IMR-90 (cell line): Measurements from ENCODE around the gene ATP2A3. TPM values are rescaled to one million over a fixed set of nuclear protein-coding genes. Genes with fewer than 3 reads are reported as not detected.

Source experiments
- ATAC-seq: fragments of 200-7000 bp; cut with Tn5 transposase; 2 replicates; pipeline ENCODE4 v1.9.1; 2020; ENCODE audit warnings: low read depth, mild to moderate bottlenecking, moderate library complexity
- BruUV-seq: library from RNA; stranded (reverse); fragments of 400-500 nt; replicated peaks from 2 replicates; lab custom pipeline; 2021; lab: Mats Ljungman, UMichigan
- CTCF ChIA-PET: fragments of 300-600 bp; formaldehyde crosslinking; extraction: SDS; loops from one replicate; lab custom pipeline; 2021; ENCODE audit warnings: antibody characterized with exemption; lab: Yijun Ruan, JAX
- POLR2A ChIA-PET: fragments of 300-600 bp; sonication (Branson Sonifier 250); formaldehyde crosslinking; loops from one replicate; lab custom pipeline; 2022; ENCODE audit warnings: antibody characterized with exemption; ENCODE audit not compliant: unreplicated experiment; lab: Charles Lee
- DNase-seq: peaks from one replicate; pipeline ENCODE4 v3.0.0; 2013
- H2AFZ ChIP-seq: replicated peaks from 2 replicates; pipeline ENCODE3; 2013; ENCODE audit warnings: low read length, mild to moderate bottlenecking; ENCODE audit not compliant: poor library complexity
- H2AK5ac ChIP-seq: 2 replicates; pipeline ENCODE4 v1.6.1; 2013; ENCODE audit warnings: low read depth, low read length, inconsistent platforms
- H2AK9ac ChIP-seq: replicated peaks from 2 replicates; pipeline ENCODE3; 2013; ENCODE audit warnings: mild to moderate bottlenecking, low read depth, low read length, moderate library complexity; ENCODE audit not compliant: poor library complexity
- H2BK120ac ChIP-seq: 2 replicates; pipeline ENCODE4 v1.6.1; 2013; ENCODE audit warnings: low read depth, low read length, inconsistent platforms
- H2BK15ac ChIP-seq: 3 replicates; pipeline ENCODE4 v1.6.1; 2013; ENCODE audit warnings: low read depth, low read length, inconsistent platforms
- H2BK20ac ChIP-seq: 2 replicates; pipeline ENCODE4 v1.6.1; 2013; ENCODE audit warnings: low read depth, mild to moderate bottlenecking, inconsistent platforms, low read length, moderate library complexity
- H2BK5ac ChIP-seq: 2 replicates; pipeline ENCODE4 v1.6.1; 2013; ENCODE audit warnings: mild to moderate bottlenecking, low read depth, low read length, inconsistent platforms; ENCODE audit not compliant: poor library complexity, severe bottlenecking
- H3K14ac ChIP-seq: replicated peaks from 2 replicates; pipeline ENCODE4 v1.6.1; 2013; ENCODE audit warnings: low read depth, low read length, inconsistent platforms
- H3K18ac ChIP-seq: 2 replicates; pipeline ENCODE4 v1.6.1; 2013; ENCODE audit warnings: low read depth, low read length, control low read depth
- H3K23ac ChIP-seq: 2 replicates; pipeline ENCODE4 v1.6.1; 2013; ENCODE audit warnings: low read depth, low read length, inconsistent platforms
- H3K27ac ChIP-seq: 2 replicates; pipeline ENCODE4 v1.5.1; 2013; ENCODE audit warnings: mild to moderate bottlenecking, control low read depth, low read length; ENCODE audit not compliant: insufficient read depth
- H3K27me3 ChIP-seq: 2 replicates; pipeline ENCODE4 v1.6.1; 2013; ENCODE audit warnings: low read length; ENCODE audit not compliant: control insufficient read depth, insufficient read depth
- H3K36me3 ChIP-seq: 2 replicates; pipeline ENCODE4 v1.6.1; 2013; ENCODE audit warnings: low read length, mixed read lengths; ENCODE audit not compliant: control insufficient read depth, insufficient read depth
- H3K4ac ChIP-seq: 2 replicates; pipeline ENCODE4 v1.6.1; 2013; ENCODE audit warnings: low read depth, low read length, inconsistent platforms
- H3K4me1 ChIP-seq: 2 replicates; pipeline ENCODE4 v1.6.1; 2013; ENCODE audit warnings: low read length, mixed read lengths; ENCODE audit not compliant: control insufficient read depth, insufficient read depth
- H3K4me2 ChIP-seq: 2 replicates; pipeline ENCODE4 v1.6.1; 2013; ENCODE audit warnings: low read depth, mild to moderate bottlenecking, control low read depth, low read length, moderate library complexity
- H3K4me3 ChIP-seq: 2 replicates; pipeline ENCODE4 v1.5.1; 2013; ENCODE audit warnings: low read depth, mild to moderate bottlenecking, control low read depth, low read length, moderate library complexity; ENCODE audit not compliant: insufficient read depth
- H3K56ac ChIP-seq: 2 replicates; pipeline ENCODE4 v1.6.1; 2013; ENCODE audit warnings: low read length, inconsistent platforms; ENCODE audit not compliant: insufficient read depth; ENCODE audit errors: extremely low read depth
- H3K79me1 ChIP-seq, 2 experiments: 2 replicates each; pipeline ENCODE4 v1.6.1; 2013; ENCODE audit warnings: low read length in 2 of 2, inconsistent platforms in 1 of 2, low read depth in 1 of 2
- H3K9ac ChIP-seq: 2 replicates; pipeline ENCODE4 v1.6.1; 2013; ENCODE audit warnings: low read depth, low read length, control low read depth
- H3K9me1 ChIP-seq: 2 replicates; pipeline ENCODE4 v1.6.1; 2013; ENCODE audit warnings: low read length, inconsistent platforms; ENCODE audit not compliant: insufficient read depth
- H3K9me3 ChIP-seq: 2 replicates; pipeline ENCODE4 v1.6.1; 2013; ENCODE audit warnings: low read length; ENCODE audit not compliant: control insufficient read depth, insufficient read depth
- H4K20me1 ChIP-seq: 2 replicates; pipeline ENCODE4 v1.6.1; 2013; ENCODE audit warnings: low read length, inconsistent platforms; ENCODE audit not compliant: insufficient read depth
- H4K5ac ChIP-seq: 2 replicates; pipeline ENCODE4 v1.6.1; 2013; ENCODE audit warnings: mild to moderate bottlenecking, low read depth, low read length, control low read depth
- H4K8ac ChIP-seq, 2 experiments: 2 replicates each; pipeline ENCODE4 v1.6.1; 2013; ENCODE audit warnings: low read depth in 2 of 2, low read length in 2 of 2, control low read depth in 1 of 2, inconsistent platforms in 1 of 2
- H4K91ac ChIP-seq: 2 replicates; pipeline ENCODE4 v1.6.1; 2013; ENCODE audit warnings: low read depth, low read length, inconsistent platforms; ENCODE audit not compliant: insufficient read depth
- BHLHE40 ChIP-seq: fragments of 150-350 bp; IDR thresholded peaks from 2 replicates; pipeline ENCODE4 v1.6.1; 2016; ENCODE audit warnings: mild to moderate bottlenecking, low read depth, low read length
- CEBPB ChIP-seq: IDR thresholded peaks from 2 replicates; pipeline ENCODE4 v1.6.1; 2012; ENCODE audit warnings: low read depth, low read length, improper control_type of control experiment
- CTCF ChIP-seq: conservative IDR thresholded peaks from 2 replicates; pipeline ENCODE4 v1.5.1; 2012; ENCODE audit warnings: mild to moderate bottlenecking, low read depth, low read length, improper control_type of control experiment
- FOS ChIP-seq: fragments of 150-350 bp; IDR thresholded peaks from 2 replicates; pipeline ENCODE4 v1.6.1; 2016; ENCODE audit warnings: low read depth, low read length
- MAFK ChIP-seq: IDR thresholded peaks from 2 replicates; pipeline ENCODE4 v1.6.1; 2012; ENCODE audit warnings: low read depth, low read length, improper control_type of control experiment
- MAZ ChIP-seq: IDR thresholded peaks from 2 replicates; pipeline ENCODE4 v1.6.1; 2012; ENCODE audit warnings: low read depth, mild to moderate bottlenecking, low read length, improper control_type of control experiment, moderate library complexity, borderline replicate concordance
- MXI1 ChIP-seq: IDR thresholded peaks from 2 replicates; pipeline ENCODE4 v1.6.1; 2012; ENCODE audit warnings: low read depth, mild to moderate bottlenecking, low read length, moderate library complexity, borderline replicate concordance
- NFE2L2 ChIP-seq: fragments of 150-350 bp; IDR thresholded peaks from 2 replicates; pipeline ENCODE4 v1.6.1; 2016; ENCODE audit warnings: low read depth, mild to moderate bottlenecking, low read length
- RAD21 ChIP-seq: IDR thresholded peaks from 2 replicates; pipeline ENCODE4 v1.6.1; 2012; ENCODE audit warnings: low read length, improper control_type of control experiment
- RCOR1 ChIP-seq: IDR thresholded peaks from 2 replicates; pipeline ENCODE4 v1.6.1; 2012; ENCODE audit warnings: mild to moderate bottlenecking, low read length, improper control_type of control experiment; ENCODE audit not compliant: insufficient replicate concordance
- RFX5 ChIP-seq: IDR thresholded peaks from 2 replicates; pipeline ENCODE4 v1.8.0; 2012; ENCODE audit warnings: low read depth, mild to moderate bottlenecking, low read length, moderate library complexity
- USF2 ChIP-seq: fragments of 150-350 bp; IDR thresholded peaks from 2 replicates; pipeline ENCODE4 v1.6.1; 2017; ENCODE audit warnings: mild to moderate bottlenecking, antibody characterized with exemption, low read length, low read depth
- WGBS, 2 experiments: methylation state at CpG; one replicate each; pipeline versions ENCODE4 v1.1.5 to v1.1.7; 2013; ENCODE audit warnings: missing lambda C conversion rate in 2 of 2; ENCODE audit not compliant: insufficient read length in 1 of 2; ENCODE audit errors: extremely low coverage in 2 of 2; 5-methylcytosine and 5-hydroxymethylcytosine counted together
- dilution Hi-C: fragments of 300-500 bp; cut with HindIII; formaldehyde crosslinking; loops from one replicate; pipeline ENCODE4 v1.14.3; 2018; ENCODE audit warnings: low sequenced_read_pairs; ENCODE audit not compliant: unreplicated experiment
- in situ Hi-C: fragments of 300-500 bp; cut with MboI; formaldehyde crosslinking; loops from 3 replicates; pipeline ENCODE4 v1.14.3; 2019; ENCODE audit warnings: low sequenced_read_pairs, inconsistent platforms, mixed read lengths
- intact Hi-C: fragments of 100-400 bp; cut with micrococcal nuclease; formaldehyde crosslinking; loops from 2 replicates; pipeline ENCODE4 v1.10.0; 2022
- polyA plus RNA-seq, 3 experiments: library from polyadenylated mRNA; depleted of rRNA; stranded (reverse); fragments of >200 nt; gene quantifications; 2 replicates each; pipeline ENCODE4 v1.2.3, GENCODE V29; 2012; ENCODE audit warnings: low replicate concordance in 1 of 3
- total RNA-seq: library from RNA; depleted of rRNA; stranded (reverse); fragments of >200 nt; gene quantifications from 2 replicates; pipeline ENCODE4 v1.2.3, GENCODE V29; 2012
- TF ChIP-seq, protein P1 (sequence below): fragments of 150-350 bp; IDR thresholded peaks from 2 replicates; pipeline ENCODE4 v1.6.1; 2016; ENCODE audit warnings: low read depth, mild to moderate bottlenecking, low read length, moderate library complexity, borderline replicate concordance

The ATP2A3 gene
- total and polyA plus RNA-seq, 2 of the 4 experiments (the other 2 are of a cell fraction) = 0.18 to 0.63 TPM

DNA sequence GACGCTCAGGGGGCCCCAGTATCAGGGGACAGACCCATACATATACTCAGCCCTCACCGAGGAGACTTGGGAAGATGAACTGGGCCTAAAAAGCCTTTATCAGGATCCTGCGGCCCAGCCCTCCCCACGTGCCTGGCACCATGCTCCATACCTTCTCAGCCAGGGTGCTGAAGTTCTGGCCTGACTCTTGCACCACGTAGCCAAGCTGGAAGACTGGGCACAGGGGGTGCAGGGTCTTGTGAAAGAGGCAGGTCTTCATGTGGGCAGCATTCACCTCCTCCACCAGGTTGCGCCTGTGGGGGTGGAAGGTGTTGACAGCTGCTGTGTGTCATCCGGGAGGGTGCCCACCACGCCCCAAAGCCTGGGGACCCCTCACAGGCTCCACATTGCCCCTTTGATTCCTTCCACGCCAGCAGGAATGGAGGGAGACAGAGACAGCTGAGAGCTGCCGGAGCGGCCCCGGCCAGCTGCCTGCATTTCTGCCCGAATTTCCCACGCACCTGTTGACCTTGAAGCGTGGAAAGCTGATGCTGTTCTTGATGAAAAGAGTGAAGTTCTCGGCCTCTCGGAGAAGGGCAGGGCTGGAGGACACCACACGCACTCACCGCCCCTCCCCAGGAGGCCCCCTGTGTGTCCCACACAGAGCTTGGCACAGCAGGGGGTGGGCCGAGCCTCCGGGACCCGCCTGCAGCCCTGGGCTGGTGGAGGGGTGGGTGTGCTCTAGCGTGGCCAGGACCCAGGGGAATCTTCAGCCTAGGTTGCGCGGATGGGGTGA is 61.0 kb downstream of the ATP2A3 start (continued):
- no peak for TF ChIP-seq RCOR1

- Histone ChIP-seq H2AFZ (no peak overlapping the region), H3K4ac (no peak overlapping the region), H2AK5ac (no peak overlapping the region), H3K27me3 (peaks cover 3% of the 10 kb centered on the region; the same call in 1 of the 2 replicates), H3K23ac (no peak overlapping the region), H3K79me1 (no peaks in the 10 kb centered on the region), H3K9me3 (no peaks in the 10 kb centered on the region), H3K56ac (no peak overlapping the region), H4K8ac (no peak overlapping the region), H2AK9ac (no peak overlapping the region), H2BK15ac (no peak overlapping the region), H3K18ac (no peak overlapping the region), H4K91ac (no peak overlapping the region), H4K20me1 (no peaks in the 10 kb centered on the region), H2BK120ac (no peak overlapping the region), H3K4me3 (no peak overlapping the region), H3K14ac (no peak overlapping the region), H3K27ac (no peak overlapping the region), H3K36me3 (no peaks in the 10 kb centered on the region), H3K4me1 (no peaks in the 10 kb centered on the region), H2BK5ac (no peak overlapping the region), H2BK20ac (no peak overlapping the region), H3K9me1 (0 out of 2 replicates have a peak, but pooled peaks cover 3% of the 10 kb centered on the region), H4K5ac (no peak overlapping the region), H3K9ac (no peak overlapping the region), H3K4me2 (no peak overlapping the region)
- POLR2A ChIA-PET = no interaction called here
- in situ Hi-C loops = no loop called here
- WGBS, 2 experiments = 93% methylated on average over 3 of the region's 6 CpGs; no CpG with 5 or more reads in 1 of the 2 experiments
- dilution Hi-C loops = no loop called here
- no peak for DNase-seq
- BruUV-seq = no TSS peak
- no peak for ATAC-seq
- intact Hi-C loops = no loop called here
- CTCF ChIA-PET = no interaction called here
- no peak for TF ChIP-seq MXI1
- TF ChIP-seq NFE2L2 = no peak
- no peak for TF ChIP-seq FOS
- no peak for TF ChIP-seq MAFK
- no peak for TF ChIP-seq CTCF
- no peak for TF ChIP-seq CEBPB
- no peak for TF ChIP-seq BHLHE40
- TF ChIP-seq, protein P1, sequence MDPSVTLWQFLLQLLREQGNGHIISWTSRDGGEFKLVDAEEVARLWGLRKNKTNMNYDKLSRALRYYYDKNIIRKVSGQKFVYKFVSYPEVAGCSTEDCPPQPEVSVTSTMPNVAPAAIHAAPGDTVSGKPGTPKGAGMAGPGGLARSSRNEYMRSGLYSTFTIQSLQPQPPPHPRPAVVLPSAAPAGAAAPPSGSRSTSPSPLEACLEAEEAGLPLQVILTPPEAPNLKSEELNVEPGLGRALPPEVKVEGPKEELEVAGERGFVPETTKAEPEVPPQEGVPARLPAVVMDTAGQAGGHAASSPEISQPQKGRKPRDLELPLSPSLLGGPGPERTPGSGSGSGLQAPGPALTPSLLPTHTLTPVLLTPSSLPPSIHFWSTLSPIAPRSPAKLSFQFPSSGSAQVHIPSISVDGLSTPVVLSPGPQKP = no peak
- TF ChIP-seq MAZ = no peak
- TF ChIP-seq USF2 = no peak
- TF ChIP-seq RAD21 = no peak
- no peak for TF ChIP-seq RFX5
These were observed 63.6 kb downstream of the ATP2A3 start for GRCh38 chr17:3900646-3901045.
